ENCODE measurements around the gene SORCS1. TPM values are rescaled to one million over a fixed set of nuclear protein-coding genes. Genes with fewer than 3 reads are reported as not detected.
"Not testable (repeated sequence)": the region's sequence is repeated elsewhere in the genome, so short reads cannot be mapped to it uniquely, and the experiment has no call there.

Gene SORCS1
- polyA plus RNA-seq, 4 donors: 4.5 to 19.8 (median 9.6) TPM

- DNase-seq (ENCODE audit: low read depth in 4 of 4, low spot score in 3 of 4): no peak
These were observed 208.1 kb downstream of the SORCS1 start for GRCh38 chr10:106956216-106956915.

DNA sequence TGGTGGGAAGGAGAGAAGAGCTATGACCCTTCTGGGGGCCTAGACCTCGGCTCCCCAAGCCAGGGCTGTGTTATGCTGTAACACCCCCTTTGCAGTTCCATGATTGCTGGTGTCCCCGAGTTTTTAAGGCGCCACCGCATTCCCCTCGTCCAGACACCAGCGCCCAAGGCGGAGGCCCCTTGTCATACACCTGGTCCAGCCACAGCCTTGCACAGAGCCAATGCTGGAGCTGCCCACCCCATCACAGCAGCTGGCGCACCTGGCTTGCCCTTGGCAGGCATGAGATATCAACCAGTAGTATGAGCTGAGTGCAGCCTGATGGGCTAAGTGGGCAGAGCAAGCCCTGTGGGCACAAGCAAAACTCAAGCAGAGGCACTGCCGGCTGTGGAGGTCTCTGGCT is 209.4 kb downstream of the SORCS1 start:
- DNase-seq (ENCODE audit: low read depth in 4 of 4, low spot score in 3 of 4): no peak

- no peak for DNase-seq (ENCODE audit: low read depth in 4 of 4, low spot score in 3 of 4)
These were observed 212.5 kb downstream of the SORCS1 start for GRCh38 chr10:106952033-106952432.

DNA sequence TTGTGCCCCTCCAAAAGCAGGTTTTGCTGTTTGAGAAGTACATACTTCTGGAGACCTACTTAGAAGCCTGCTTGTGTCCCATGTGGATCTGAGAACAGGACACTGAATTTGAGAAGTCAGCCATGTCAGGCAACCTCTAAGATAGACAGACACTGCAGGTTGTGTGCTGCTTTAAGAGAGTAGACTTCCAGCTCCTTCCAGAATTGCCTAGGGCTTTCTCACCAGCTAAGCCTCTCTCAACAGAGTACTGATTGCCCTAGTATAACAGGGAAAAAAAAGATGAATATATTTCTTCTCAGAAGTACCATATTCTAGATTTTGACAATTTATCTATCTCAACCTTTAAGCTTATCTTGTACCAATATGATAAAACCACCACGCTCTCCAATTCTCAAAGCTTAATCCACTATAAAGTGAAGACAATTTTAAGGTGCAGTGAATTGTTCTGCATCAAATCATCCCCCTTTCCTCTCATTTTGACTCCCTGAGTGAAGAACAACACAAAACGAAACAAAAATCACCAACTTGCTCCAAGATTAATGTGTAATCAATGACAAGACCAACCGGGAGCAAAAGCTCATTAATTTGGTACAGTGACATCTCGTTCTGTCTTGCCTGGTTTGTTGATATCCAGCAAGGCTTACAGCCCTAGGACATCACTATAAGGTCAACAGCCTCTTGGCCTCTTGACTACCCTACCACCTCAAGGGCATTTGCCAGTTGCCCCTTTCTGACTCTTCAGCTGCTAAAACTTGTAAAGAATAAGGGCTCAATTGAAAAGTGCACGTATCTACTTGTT is 214.6 kb downstream of the SORCS1 start:
- DNase-seq (ENCODE audit: low read depth in 4 of 4, low spot score in 3 of 4): no peak

DNA sequence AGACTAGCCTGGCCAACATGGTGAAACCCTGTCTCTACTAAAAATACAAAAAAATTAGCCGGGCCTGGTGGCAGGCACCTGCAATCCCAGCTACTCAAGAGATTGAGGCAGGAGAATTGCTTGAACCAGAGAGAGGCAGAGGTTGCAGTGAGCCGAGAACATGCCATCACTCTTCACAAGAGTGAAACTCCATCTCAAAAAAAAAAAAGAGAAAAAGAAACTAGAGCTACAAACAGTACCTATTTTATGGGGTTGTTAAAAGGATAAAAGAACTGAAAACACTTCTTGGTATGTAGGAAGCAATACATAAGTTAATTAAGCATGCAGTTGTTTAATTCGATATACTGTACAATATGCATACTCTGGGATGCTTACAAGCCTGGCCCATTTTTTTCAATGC is 216.9 kb downstream of the SORCS1 start:
- DNase-seq (ENCODE audit: low read depth in 4 of 4, low spot score in 3 of 4): no peak

GRCh38 chr10:106942035-106942662 is 222.4 kb downstream of the SORCS1 start:
- no peak for DNase-seq (ENCODE audit: low read depth in 4 of 4, low spot score in 3 of 4)

DNA sequence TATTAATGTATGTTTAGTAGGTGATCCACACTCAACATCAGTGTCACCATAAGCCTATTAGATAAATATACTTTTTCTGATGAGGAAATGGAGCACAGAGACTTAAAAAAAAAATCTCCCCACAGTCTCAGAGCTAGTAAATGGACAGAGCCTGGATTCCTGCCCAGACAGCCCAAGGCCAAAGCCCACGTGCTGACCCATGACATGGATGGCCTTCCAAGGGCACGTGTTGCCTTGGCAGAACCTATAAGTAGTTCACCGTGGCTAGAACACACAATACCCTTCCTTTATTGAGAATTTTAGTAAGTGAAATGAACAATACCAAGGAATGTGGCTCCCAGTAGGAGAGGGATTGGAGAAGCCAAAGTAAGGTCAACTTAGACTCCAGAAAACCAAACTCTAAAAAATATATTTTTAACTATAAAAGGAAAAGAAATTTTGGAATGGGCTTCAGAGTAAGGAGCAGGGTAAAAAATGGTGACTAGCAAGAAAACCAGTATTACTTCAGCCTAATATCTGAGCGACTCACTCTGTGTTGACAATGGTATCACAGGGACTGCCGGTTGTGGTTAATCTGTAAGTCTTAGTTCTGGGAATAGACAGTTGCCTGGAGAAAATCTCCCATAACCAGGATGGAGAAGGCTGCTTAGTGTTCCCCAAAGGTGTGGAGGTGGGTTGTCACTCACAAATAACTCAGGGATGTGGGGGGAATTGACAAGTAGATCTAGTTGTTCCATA is 223.0 kb downstream of the SORCS1 start:
- DNase-seq (ENCODE audit: low read depth in 4 of 4, low spot score in 3 of 4): no peak

DNA sequence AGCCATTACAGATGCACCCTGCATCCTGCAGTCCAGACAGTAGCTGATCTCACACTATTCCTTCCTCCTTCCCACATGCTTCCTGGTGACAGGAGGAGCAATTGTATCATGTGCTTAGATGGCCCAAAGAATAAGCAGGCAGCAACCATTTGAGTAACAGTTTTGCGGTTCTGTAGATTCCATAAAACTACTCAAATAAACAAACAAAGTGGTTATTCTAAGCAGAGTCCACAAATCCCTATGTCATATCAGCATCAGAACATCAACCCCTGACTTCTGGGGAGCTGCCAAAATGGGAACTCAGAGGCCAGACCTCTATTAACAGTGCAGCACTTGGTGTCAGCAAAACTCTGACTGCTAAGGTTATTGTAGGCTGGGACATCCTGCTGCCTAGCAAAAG is 226.0 kb downstream of the SORCS1 start:
- no peak for DNase-seq (ENCODE audit: low read depth in 4 of 4, low spot score in 3 of 4)

DNA sequence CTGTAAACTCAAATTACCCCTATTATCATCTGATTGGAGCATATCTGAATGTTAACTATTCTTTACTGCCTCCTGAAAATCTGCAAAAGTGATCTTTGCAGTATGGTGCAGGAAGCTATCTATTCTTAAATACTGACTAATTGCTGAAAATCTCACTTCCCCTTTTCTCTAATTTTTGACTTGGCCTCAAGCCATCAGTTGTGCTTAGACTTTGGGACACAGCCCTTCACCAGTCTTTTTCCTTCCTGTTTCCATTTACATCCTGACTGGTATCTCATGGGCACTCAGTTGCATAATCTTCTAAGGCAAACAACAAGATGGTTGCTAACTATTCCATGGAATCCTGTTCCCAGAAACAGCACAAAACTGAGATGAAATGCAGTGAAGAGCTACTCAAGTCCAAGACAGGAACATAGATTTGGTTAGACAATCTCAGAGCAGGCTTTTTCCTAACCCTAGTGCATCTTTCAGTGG is 228.5 kb downstream of the SORCS1 start:
- no peak for DNase-seq (ENCODE audit: low read depth in 4 of 4, low spot score in 3 of 4)

DNA sequence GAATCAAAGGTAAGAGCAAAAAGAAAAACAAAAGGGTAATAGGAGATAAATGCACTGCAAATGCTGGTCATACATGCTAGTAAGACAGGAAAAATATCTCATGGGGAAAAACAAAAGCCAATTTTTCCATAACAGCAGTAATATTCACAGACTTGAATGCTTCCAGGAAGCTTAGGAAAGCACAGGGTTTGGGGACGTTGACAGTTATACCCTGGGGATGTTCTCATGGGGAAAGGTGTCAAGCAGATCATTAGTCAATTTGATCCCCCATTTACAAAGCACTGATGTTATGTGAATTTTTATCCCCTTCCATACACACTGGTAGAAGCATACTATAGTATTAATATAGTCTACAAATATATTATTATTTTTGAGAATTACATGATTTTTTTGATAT is 232.7 kb downstream of the SORCS1 start:
- no peak for DNase-seq (ENCODE audit: low read depth in 4 of 4, low spot score in 3 of 4)

- DNase-seq (ENCODE audit: low read depth in 4 of 4, low spot score in 3 of 4): no peak
These were observed 233.2 kb downstream of the SORCS1 start for GRCh38 chr10:106931159-106931852.

DNA sequence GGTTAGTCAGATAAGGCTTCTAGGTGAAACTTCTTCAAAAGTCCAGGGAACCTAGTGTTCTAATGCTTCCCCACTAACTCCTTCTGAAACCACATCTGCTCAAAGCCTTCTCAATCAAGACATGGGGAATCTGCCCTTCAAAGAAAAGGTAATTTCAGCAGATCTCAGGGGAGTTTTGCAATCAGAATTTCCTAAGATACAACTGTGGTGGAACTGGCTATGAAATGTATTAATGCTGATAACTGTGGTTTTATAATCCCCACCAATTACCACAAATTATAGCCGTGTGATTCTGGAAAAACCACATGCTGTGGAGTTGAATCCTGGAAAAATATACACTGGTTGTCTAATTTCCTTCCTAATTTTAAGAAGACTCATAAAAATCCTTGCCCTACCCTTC is 233.8 kb downstream of the SORCS1 start:
- no peak for DNase-seq (ENCODE audit: low read depth in 4 of 4, low spot score in 3 of 4)

GRCh38 chr10:106929291-106929895 is 235.1 kb downstream of the SORCS1 start:
- DNase-seq (ENCODE audit: low read depth in 4 of 4, low spot score in 3 of 4): no peak

DNA sequence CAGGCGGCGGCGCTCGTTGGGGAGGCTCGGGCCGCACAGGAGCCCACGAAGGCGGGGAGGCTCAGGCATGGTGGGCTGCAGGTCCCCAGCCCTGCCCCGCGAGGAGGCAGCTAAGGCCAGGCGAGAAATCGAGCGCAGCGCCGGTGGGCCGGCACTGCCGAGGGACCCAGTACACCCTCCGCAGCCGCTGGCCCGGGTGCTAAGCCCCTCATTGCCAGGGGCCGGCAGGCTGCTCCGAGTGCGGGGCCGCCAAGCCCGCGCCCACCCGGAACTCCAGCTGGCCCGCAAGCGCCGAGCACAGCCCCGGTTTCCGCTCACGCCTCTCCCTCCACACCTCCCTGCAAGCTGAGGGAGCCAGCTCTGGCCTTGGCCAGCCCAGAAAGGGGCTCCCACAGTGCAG is 236.4 kb downstream of the SORCS1 start:
- not testable (repeated sequence) for DNase-seq (ENCODE audit: low read depth in 4 of 4, low spot score in 3 of 4)

DNA sequence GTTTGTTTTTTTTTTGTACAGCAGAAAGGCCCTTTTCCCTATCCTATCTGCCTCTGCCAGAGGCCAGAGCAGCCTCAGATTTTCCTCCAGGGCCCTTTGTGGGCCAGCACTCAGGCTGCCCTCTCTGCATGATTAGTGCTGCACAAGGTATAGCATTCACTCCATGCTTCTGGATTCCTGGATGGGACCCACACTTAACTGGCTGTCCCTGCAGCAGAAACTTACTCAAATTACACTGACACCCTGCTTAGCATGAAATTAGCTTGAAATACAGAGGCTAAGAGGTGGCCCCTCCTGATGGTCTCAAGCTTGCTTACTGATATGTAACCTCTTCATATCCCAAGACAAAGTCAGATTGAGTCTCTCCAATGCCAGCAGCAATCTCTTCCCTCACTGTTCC is 239.3 kb downstream of the SORCS1 start:
- no peak for DNase-seq (ENCODE audit: low read depth in 4 of 4, low spot score in 3 of 4)

DNA sequence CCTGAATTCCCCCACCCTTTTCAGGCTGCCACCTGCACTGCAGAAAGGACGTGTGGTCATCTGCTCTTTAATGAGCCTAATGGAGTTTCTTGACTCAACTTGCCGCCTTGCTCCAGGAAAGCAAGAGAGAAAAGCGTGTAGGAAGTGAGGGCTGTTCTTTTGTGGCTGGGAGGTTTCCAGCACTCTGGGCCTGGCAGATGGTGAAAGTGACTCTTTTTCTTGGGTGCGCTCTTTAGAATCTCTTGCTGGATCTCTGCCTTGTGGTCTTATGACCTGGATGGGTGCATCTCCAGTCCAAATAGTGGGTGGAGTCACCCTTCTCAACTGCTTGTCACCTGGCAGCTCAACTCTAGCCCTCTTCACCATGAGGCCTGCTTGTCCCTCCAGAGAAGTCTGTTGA is 244.0 kb downstream of the SORCS1 start:
- no peak for DNase-seq (ENCODE audit: low read depth in 4 of 4, low spot score in 3 of 4)

DNA sequence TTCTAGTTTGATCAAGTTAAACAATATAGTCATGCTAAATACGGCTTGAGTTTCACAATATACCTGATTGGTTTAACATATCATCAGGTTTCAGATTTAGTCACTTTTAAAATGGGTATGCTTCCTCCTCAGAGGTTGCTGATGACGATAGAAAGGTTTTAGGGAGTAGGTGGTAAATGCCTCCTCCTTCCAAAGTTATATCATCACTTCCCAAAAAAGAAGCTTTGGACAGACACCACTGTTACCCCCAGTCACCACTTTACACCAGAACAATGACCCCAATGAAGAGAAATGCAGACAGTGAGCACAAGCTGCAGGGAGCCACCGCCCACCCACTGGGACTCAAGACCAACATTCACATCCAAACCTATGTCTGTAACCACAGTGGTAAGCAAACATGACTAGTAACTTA is 244.6 kb downstream of the SORCS1 start:
- DNase-seq (ENCODE audit: low read depth in 4 of 4, low spot score in 3 of 4): no peak

DNA sequence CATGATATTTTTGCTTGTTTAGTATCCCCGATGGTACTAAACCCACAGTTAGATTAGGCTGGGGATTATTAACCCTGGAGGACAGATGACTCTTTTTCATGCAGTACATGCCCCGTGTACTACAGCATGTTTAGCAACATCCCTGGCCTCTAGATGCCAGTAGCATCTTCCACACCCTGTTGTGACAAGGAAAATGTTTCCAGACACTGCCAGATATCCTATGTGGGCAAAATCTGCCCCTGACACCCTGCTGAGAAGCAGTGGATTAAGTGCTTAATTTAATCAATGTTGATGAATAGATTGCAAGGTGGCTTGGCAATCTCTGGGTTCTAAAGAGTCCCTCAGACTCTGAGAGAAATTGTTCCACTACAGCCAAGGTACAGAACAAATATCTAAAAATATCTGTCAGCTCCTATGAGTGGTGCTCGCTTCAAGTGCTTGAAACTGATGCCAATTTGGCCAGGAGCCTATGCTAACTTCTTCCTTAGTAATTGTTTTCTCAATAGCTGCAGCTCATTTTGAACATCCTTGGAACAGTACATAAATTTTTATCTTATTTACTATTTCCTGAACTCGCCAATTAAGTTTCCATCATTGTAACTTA is 247.0 kb downstream of the SORCS1 start:
- DNase-seq (ENCODE audit: low read depth in 4 of 4, low spot score in 3 of 4): no peak

GRCh38 chr10:106914016-106914415 is 250.5 kb downstream of the SORCS1 start:
- DNase-seq (ENCODE audit: low read depth in 4 of 4, low spot score in 3 of 4): no peak

- DNase-seq (ENCODE audit: low read depth in 4 of 4, low spot score in 3 of 4): no peak
These were observed 251.2 kb downstream of the SORCS1 start for GRCh38 chr10:106913348-106913747.

Measured in left renal pelvis (tissue), 4 donors.